Skeletal muscle cell (primary cell): ENCODE results near the gene NDE1.
"Not testable (repeated sequence)": the region's sequence is repeated elsewhere in the genome, so short reads cannot be mapped to it uniquely, and the experiment has no call there.

Source experiments
- DNase-seq: peaks from one replicate; pipeline ENCODE4 v3.0.0-alpha.2; 2010; ENCODE audit warnings: low read depth
- H3K4me3 ChIP-seq: 2 replicates; pipeline ENCODE4 v1.5.1; 2011; ENCODE audit warnings: low read depth, mild to moderate bottlenecking, control low read depth, low read length, moderate library complexity

NDE1 gene

DNA sequence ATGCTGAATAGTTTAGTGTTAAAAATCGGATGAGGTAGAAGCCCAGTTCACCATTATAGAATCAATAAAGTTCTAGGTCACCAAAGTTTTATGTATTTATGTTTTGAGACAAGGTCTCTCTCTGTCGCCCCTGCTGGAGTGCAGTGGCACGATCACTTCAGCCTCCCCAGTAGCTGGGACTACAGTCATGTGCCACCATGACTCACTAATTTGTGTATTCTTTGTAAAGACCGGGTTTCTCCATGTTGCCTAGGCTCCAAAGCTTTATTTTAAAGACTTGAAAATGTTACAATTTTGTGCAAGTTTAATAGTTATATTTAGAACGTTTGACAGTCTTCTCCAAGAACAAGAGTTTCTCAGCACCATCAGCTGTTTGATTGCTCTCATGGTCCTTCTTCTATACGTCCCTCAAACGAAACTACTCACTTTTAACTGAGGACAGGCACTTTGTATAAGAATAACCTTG lies 32.1 kb downstream of the NDE1 start:
- DNase-seq, result no peak
- H3K4me3 ChIP-seq, result no peak overlapping the region

DNA sequence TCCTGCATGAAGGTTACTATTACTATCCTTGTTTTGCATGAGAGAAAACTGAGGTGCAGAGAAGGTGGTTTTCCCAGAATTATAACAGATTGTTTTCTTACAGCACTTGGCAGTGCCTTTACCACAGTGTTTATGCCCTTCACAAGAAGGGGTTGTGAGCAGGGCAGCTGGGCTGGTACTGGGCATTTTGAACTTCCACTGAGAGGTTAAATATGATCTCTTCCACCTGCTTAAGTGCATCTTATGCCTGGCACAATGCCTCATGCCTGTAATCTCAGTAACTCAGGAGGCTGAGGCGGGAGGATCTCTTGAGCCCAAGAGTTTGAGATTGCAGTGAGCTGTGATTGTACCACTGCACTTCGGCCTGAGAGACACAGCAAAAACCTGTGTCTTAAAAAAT lies 36.2 kb downstream of the NDE1 start:
- DNase-seq, result no peak
- no peak overlapping the region for H3K4me3 ChIP-seq

DNA sequence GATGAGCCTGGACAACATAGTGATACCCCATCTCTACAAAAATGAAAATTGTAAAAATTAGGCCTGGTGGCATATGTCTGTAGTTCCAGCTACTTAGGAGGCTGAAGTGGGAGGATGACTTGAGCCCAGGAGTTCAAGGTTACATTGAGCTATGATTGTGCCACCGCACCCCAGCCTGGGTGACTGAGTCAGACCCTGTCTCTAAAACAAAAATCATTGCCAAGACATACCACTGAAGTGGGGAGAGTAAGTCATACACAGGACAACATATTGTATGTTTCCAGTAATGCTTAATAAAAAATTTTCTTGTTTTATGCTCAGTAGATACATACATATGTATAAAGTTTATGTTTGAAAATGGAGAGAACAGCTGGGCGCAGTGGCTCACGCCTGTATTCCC lies 39.2 kb downstream of the NDE1 start:
- H3K4me3 ChIP-seq, result no peak overlapping the region

DNA sequence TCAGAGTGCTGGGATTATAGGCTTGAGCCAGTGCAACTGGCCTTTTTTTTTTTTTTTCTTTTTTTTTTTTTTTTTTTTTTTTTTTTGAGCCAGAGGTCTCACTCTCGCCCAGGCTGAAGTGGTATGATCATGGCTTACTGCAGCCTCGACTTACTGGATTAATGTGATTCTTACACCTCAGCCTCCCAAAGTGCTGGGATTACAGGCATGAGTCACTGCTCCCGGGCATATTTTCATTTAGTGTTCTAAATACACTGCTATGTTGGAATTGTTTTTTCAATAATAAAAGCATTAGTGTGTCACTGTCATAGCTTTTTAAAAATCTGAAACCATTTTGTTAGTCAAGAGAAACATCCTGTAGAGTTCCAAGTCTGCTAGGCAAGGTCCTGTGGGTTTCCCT lies 40.3 kb downstream of the NDE1 start:
- DNase-seq, result no peak
- H3K4me3 ChIP-seq, result no peak overlapping the region

More for the DNA sequence above, 39.2 kb downstream of the NDE1 start:
- DNase-seq, result no peak

DNA sequence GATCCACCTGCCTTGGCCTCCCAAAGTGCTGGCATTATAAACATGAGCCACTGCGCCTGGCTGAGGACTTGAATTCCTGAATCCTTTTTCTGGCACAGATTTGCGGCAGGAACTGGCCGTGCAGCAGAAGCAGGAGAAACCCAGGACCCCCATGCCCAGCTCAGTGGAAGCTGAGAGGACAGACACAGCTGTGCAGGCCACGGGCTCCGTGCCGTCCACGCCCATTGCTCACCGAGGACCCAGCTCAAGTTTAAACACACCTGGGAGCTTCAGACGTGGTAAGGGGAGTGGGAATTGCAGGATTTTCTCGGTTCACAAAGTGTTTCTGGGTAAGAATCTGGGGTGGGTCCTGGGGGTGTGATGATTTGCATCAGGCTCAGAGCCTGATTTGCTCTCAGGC lies 41.0 kb downstream of the NDE1 start:
- DNase-seq, result no peak

DNA sequence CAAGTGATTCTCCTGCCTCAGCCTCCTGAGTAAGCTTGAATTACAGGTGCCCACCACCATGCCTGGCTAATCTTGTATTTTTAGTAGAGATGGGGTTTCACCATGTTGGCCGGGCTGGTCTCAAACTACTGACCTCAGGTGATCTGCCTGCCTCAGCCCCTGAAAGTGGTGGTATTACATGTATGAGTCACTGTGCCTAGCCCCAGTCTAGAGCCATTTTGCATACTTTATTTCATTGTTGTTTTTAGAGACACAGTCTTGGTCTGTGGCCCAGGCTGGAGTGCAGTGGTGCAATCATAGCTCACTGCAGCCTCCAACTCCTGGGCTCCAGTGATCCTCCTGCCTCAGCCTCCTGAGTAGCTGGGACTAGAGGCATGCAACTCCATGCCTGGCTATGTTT lies 42.5 kb downstream of the NDE1 start:
- H3K4me3 ChIP-seq, DNase-seq: not testable (repeated sequence)

More for the DNA sequence above, 41.0 kb downstream of the NDE1 start:
- H3K4me3 ChIP-seq, result no peak overlapping the region

DNA sequence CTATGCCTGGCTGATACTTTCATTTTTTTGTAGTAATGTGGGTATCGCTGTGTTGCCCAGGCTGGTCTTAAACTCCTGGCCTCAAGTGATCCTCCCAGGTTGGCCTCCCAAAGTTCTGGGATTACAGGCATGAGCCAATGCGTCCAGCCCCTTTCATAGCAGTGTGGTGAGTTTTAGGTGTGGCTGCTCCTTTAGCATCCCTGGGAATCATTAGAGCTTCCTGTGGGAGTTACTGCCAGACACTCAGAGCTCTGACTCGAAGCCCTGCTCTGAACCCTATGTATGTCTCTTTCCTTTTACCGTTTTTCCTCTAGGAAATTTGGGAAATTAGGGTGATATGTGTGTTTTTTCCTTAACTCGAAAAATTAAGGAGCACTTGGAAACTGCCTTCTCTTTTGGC lies 44.5 kb downstream of the NDE1 start:
- no peak overlapping the region for H3K4me3 ChIP-seq
- no peak for DNase-seq

DNA sequence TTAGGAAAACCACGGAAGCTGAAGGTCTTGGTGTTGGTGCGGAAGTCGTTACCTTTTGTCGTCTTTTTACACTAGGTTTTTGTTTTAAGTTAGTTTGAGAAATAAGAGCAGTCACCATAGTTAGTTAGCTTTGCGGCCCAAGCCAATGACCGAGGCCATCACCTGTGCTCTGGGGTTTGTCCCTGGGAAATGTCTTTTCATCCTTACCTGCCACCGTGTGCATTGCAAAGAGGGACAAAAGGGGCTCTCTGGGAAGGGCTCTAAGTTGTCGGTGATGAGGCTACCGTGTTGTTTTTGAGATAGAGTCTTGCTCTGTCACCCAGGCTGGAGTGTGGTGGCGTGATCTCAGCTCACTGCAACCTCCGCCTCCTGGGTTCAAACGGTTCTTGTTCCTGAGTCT lies 49.8 kb downstream of the NDE1 start:
- no peak overlapping the region for H3K4me3 ChIP-seq
- no peak for DNase-seq

DNA sequence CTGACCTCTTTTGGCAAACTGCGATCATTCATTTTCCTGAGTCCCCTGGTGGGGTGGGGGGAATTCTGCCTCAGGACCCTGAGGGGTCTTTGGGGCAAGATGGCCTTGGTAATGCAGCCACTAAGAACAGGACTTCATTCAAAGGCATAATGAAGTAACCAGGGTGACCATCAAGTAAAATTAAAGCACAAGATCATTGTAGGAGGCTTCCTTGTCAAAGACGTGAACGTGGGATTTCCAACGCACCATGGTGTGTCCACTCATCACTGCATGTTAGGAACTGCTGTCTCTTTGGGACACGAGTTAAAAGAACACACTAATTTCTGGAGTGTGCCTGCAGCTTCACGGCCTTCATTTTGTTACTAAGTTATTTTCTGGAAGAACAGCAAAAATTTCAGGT lies 51.3 kb downstream of the NDE1 start:
- no peak overlapping the region for H3K4me3 ChIP-seq
- no peak for DNase-seq

DNA sequence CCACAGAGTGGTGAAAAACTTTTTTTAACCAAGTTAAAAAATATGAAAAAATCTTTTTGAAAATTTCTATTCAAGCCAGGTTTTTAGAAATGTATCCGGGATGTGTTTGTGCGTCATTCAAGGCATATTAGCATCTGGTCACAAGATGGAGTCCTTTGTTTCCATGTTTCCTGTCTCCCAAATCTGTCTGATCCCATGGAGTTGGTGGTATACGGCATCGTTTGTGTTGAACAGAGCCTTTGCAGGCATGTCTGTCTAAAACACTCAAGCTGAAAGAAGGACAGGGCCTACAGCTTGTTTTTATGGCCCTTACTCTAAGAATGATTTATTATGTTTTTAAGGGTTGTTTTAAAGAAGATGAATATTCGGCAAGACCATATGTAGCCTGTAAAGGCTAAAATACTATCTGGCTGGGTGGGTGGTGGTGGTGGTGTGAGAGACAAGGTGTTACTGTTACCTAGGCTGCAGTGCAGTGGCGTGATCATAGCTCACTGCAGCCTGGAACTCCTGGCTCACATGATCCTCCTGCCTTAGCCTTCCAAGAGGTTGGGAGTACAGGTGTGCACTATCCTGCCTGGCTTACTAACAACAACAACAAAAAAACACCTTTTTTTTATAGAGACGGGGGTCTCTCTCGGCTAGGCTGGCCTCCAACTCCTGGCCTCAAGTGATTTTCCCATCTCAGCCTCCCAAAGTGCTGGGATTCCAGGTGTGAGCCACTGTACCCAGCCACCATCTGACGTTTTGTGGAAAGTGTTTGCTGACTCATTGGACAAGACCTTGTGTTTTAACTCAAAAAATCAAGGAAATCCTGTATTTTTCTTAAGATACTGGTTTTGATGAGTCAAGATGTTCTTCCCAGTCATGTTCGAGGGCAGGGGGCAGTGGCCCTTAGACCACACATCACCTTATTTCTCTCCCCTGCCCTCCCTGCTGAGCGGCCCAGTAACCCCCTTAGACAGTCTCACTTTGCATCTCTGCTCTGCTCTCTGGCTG lies 52.2 kb downstream of the NDE1 start:
- DNase-seq, result peak; percentile 24
- no peak overlapping the region for H3K4me3 ChIP-seq

DNA sequence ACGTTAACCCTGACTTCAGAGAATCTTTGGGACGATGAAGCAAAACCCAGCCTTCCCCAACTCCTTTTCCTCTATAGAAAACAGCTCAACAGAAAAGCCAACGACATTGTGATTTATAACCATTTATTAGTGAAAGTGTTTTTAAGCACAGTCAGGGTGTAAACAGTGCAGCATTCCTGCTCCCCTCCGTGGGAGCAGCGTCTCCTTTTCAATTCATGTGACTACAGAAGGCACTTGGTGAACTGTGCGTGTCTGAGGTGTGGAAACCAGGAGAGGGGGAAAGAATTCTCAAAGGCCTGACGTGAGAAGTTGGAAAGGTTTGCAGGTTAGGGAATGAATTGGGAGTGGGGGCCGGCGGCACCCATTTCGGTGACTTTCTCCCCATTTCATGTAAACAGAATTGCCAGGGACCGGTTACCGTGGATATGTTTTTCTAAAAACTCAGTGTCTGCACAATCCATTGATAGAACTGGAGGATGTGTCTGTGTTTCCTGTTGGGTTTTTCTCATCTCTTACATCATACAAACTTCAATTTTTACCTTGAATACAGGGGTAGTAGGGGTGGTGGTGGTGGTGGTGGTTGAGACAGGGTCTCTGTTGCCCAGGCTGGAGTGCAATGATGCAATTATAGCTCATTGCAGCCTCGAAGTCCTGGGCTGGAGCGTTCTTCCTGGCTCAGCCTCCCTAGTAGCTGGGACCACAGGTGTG lies 53.1 kb downstream of the NDE1 start:
- H3K4me3 ChIP-seq, result no peak overlapping the region
- no peak for DNase-seq

DNA sequence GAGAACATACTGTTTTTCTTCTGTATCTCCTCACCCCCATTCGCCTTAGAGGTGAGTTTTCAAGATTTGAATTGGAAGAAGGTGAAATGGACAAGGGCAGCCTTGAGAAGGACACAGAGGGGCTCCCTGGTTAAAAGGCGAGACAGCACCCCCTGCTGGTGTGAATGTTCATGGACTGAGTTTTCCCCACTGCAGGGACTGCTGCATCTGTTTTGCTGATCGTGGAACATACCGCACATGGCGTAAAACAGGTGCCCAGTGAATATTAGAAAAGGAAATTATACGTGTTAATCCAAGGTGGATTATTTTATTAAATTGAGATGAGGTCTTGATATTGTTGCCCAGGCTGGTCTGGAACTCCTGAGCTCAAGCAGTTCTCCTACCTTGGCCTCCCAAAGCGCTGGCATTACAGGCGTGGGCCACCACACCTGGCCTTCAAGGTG lies 54.5 kb downstream of the NDE1 start:
- no peak overlapping the region for H3K4me3 ChIP-seq
- DNase-seq, result no peak

DNA sequence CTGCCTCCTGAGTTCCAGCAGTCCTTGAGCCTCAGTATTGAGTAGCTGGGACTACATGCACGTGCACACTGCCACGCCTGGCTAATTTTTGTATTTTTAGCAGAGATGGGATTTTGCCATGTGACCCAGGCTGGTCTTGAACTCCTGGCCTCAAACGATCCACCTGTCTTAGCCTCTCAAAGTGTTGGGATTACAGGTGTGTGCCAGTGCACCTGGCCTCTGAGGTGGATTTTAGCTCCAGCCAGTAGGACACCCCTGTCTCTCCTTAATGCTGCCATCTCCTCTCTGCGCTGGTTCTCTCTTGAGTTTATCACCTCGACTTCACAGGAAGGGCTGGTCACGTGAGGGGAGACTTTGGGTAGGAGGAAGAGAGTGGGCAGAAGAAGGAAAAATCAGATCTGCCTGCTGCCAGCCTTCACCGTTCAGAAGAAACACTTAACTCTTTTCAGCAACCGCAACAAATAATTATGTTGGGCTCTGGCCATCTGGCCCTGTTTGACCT lies 55.1 kb downstream of the NDE1 start:
- DNase-seq, result no peak
- no peak overlapping the region for H3K4me3 ChIP-seq

DNA sequence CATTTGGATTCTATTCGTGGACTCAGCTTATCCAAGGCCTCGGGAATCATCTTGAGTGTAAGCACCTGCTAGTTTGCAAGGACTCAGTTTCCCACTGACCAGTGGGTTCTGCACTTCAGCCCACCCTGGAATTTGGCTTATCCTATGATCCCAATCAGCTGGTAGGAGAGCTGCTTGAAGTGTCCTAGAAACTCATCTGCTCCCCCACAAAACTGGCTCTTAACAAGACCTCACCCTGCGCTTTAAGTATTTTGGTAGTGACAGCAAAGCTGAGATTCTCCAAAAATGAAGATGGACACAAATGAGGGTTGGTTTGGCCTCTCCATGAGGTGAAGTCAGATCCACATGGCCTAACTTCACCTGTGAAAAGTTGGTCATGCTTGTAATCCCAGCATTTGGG lies 57.3 kb downstream of the NDE1 start:
- no peak for DNase-seq
- no peak overlapping the region for H3K4me3 ChIP-seq

DNA sequence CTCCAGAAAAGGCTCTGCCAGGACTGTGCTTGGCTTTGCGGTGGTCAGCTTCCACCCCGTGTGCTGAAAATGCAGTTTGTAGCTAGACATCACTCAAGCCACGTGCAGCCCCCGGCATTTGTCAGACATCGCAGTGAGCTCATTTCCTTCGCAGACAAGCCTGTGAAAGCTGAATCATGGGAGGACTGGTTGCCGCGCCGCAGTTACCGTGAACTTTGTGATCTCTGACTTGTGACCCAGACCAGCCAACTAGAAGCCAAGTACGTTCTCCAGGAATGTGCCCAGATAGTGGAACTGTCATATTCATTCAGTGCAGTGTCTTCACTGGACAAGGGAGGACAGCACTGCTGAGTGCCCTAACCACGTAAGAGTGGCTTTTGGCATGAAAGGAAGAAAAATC lies 58.1 kb downstream of the NDE1 start:
- no peak overlapping the region for H3K4me3 ChIP-seq
- DNase-seq, result no peak

DNA sequence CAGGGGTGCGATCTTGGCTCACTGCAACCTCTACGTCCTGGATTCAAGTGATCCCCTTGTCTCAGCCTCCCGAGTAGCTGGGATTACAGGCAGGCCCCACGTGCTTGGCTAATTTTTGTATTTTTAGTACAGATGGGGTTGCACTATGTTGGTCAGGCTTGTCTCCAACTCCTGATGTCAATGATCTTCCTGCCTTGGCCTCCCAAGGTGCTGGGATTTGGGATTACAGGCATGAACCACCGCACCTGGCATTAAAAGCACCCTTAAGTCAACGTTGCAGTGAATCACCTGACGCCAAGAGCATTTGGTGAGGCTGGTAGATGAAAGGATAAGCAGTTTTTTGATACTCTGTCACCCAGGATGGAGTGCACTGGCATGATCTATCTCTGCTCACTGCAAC lies 59.0 kb downstream of the NDE1 start:
- no peak overlapping the region for H3K4me3 ChIP-seq
- DNase-seq, result no peak

DNA sequence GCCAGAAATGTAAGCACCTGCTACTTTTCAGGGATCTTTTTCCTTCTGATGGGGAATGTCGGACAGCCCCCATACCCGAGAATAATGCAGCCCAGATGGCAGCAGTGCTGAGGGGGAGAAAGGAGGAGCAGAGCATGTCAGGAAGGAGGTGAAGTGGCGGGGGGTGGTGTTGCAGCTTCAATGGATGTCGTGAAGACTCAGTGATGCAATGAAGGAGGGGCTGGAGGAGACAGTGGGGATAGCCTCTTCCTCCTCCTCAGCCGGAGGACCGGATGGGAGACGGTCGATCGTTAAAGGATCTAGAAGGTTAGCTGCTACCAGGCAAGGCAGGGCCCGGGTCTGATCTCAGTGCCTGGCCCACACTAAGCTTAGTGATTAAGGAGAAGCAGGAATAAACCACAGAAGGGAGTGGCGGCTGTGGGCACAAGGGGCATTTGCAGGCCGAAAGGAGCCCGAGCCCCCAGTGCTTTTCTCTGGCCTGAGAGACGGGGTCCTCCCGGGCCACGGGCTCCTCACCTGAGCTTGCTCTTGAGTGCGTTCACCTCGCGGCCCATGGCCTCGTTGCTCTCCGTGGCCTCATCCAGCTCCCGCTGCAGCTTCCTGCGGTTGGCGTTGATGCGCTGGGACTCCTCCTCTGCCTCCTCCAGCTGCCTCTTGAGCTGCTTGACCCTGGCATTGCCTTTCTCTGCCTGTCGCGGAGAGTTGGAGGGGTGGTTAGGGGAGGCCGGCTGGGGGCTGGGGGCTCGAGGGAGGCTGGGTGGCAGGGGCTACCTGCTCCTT lies 64.5 kb downstream of the NDE1 start:
- no peak for DNase-seq

DNA sequence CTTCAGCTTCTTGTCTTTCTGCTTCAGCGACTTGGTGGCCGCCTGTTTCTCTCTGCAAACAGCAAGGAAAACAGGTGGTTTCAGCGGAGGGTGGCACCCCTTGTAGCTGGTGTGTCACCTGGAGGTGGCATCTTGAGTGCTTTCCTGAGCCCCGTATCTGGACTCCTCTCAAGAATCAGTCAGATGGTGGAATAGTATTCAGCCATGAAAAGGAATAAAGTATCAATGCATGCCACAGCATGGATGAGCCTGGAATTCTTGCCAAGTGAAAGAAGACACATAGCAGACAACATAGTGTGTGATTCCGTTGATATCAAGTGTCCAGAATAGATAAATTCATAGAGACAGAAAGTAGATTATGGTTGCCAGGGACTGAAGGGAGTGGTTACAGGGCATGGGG lies 65.2 kb downstream of the NDE1 start:
- DNase-seq, result no peak
- H3K4me3 ChIP-seq, result no peak overlapping the region

More for the DNA sequence above, 64.5 kb downstream of the NDE1 start:
- H3K4me3 ChIP-seq, result no peak overlapping the region

DNA sequence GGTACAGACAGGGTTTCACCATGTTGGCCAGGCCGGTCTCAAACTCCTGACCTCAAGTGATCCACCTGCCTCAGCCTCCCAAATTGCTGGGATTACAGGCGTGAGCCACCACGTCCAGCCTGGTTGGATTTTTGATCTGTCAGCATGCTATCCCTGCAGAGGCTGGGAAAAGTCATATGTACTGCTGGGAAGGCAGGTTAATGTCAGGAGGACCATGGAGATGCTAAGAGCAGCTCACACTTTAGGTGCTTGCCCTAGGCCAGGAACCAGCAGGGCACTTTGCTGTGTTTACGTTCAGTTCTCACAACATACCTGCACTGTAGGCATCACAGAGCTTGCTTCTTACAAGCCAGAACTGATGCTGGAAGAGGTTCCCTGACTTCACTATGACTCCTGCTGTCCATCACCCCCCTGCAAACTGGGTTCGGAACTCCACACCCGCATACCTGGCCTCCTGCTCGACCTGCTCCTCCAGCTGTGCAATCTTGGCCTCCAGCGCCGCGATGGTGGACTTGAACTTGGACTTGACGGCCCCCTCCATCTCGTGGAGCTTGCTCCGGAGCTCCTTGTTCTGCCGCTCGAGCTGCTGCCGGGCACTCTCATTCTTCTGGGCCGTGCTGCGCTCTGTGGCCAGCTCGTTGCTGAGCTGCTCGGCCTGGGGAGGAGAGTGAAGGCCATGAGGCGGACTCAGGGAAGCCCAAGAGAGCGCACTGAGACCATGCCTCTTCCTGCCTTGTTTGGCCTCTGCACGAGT lies 66.8 kb downstream of the NDE1 start:
- no peak for DNase-seq
- H3K4me3 ChIP-seq, result no peak overlapping the region
